ENCODE results near the gene DBF4.

The DBF4 gene

DNA sequence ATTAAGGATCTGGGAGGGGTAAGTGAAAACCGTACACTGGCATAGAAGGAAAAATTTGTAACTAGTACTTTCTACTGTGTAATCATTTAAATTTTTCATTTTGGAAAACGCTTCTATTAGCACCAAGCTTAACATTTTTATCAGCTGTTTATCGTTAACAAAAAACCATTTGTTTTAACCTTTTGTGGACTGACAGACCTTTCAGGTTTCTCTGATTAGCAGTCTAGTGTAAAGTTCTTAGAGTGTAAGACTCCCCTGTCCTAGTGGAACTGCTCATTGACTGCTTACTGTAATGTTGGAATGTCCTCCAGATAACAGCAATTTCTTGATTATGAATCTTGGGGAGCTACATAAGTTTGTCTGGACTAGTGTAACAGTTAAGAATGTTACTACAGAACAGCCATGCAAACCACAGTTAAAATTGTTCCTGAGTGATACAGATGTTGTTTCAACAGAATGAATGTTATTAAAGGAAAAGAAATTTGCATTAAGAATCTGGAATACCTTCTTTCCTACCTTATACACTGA, 2.0 kb downstream of the DBF4 start:
- no peak for TF ChIP-seq EZH2phosphoT487 (IDR thresholded peaks at IDR 0.05; ENCODE audit: borderline replicate concordance, low read length)
- TF ChIP-seq CTCF (IDR thresholded peaks at IDR 0.05; ENCODE audit: low read depth, low read length, poor library complexity, severe bottlenecking) = no peak
- Histone ChIP-seq H4K20me1 (ENCODE audit: control insufficient read depth, insufficient read depth, low read depth, low read length) (peaks cover 25% of the 10 kb centered on the region), H3K27me3 (ENCODE audit: control insufficient read depth, low read length) (no peaks in the 10 kb centered on the region), H3K9me3 (ENCODE audit: control insufficient read depth, insufficient read depth, low read length) (no peaks in the 10 kb centered on the region), H3F3A (ENCODE audit: control insufficient read depth, insufficient read depth) (peaks cover 13% of the 10 kb centered on the region; the same call in 1 of the 2 replicates), H3K79me2 (ENCODE audit: control insufficient read depth, low read length) (peaks cover 96% of the 10 kb centered on the region), H3K4me2 (ENCODE audit: low read length) (peak overlapping the region; percentile 84), H3K9me2 (replicated peaks; ENCODE audit: control insufficient read depth, low read length) (no peaks in the 10 kb centered on the region), H3K27ac (ENCODE audit: low read depth, low read length) (no peak overlapping the region), H3K4me3 (ENCODE audit: low read length) (peak overlapping the region; percentile 89), H3K36me3 (ENCODE audit: control insufficient read depth, low read length) (peaks cover 69% of the 10 kb centered on the region), H3K4me1 (ENCODE audit: control insufficient read depth, low read length) (peaks cover 61% of the 10 kb centered on the region)

DNA sequence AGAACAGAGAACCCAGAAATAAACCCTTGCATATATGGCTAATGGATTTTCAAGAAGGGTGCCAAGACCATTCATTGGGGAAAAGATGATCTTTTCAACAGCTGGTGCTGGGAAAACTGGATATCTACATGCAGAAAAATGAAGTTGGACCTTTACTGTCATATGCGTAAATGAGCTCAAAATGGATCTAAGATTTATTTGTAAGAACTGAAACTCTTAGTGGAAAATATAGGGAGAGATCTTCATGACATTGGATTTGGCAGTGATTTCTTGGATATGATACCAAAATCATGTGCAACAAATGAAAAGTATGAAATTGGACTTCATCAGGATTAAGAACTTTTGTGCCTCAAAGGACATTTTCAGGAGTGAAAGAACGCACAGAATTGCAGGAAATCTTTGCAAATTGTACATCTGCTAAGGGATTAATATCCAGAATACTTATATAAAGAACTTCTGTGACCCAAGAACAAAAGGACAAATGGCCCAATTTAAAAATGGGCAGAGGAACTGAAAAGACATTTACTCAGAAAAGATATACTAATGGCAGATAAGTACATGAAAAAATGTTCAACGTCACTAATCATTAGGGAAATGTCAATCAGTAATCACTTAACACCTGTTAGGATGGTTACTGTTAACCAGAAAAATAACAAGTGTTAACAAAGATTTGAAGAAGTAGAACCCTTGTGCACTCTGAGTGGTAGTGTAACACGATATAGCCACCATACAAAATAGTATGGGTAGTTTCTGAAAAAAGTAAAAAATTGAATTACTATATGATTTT, 6.1 kb downstream of the DBF4 start:
- peaks cover 97% of the 10 kb centered on the region for H3K36me3 ChIP-seq (ENCODE audit: control insufficient read depth, low read length)

DNA sequence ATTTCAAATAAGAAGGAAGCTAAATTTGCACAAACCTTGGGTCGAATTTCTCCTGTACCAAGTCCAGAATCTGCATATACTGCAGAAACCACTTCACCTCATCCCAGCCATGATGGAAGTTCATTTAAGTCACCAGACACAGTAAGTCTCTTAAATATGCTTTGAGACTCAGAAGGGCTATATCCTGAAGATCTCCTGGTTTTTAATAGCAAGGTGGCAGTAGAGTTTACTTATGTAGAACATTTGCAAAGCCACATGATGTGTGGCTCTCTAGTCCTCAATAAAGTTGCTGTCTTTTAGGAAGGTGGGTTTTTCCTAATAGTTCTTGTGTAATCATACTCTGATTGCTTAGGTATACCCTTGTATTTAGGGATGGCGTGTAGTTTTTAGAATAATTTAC, 8.7 kb downstream of the DBF4 start:
- Histone ChIP-seq H3K36me3 (ENCODE audit: control insufficient read depth, low read length) (peaks cover 99% of the 10 kb centered on the region), H3F3A (ENCODE audit: control insufficient read depth, insufficient read depth) (peaks cover 29% of the 10 kb centered on the region), H3K4me3 (ENCODE audit: low read length) (no peak overlapping the region), H3K4me2 (ENCODE audit: low read length) (no peak overlapping the region), H4K20me1 (ENCODE audit: control insufficient read depth, insufficient read depth, low read depth, low read length) (peaks cover 28% of the 10 kb centered on the region), H3K27me3 (ENCODE audit: control insufficient read depth, low read length) (no peaks in the 10 kb centered on the region), H3K9me3 (ENCODE audit: control insufficient read depth, insufficient read depth, low read length) (no peaks in the 10 kb centered on the region), H3K9me2 (replicated peaks; ENCODE audit: control insufficient read depth, low read length) (no peaks in the 10 kb centered on the region), H3K79me2 (ENCODE audit: control insufficient read depth, low read length) (peaks cover 95% of the 10 kb centered on the region), H3K27ac (ENCODE audit: low read depth, low read length) (no peak overlapping the region), H3K4me1 (ENCODE audit: control insufficient read depth, low read length) (peaks cover 25% of the 10 kb centered on the region)
- TF ChIP-seq CTCF (IDR thresholded peaks at IDR 0.05; ENCODE audit: low read depth, low read length, poor library complexity, severe bottlenecking) = no peak
- no peak for TF ChIP-seq EZH2phosphoT487 (IDR thresholded peaks at IDR 0.05; ENCODE audit: borderline replicate concordance, low read length)

More for the DNA sequence above, 6.1 kb downstream of the DBF4 start:
- peaks cover 27% of the 10 kb centered on the region for H4K20me1 ChIP-seq (ENCODE audit: control insufficient read depth, insufficient read depth, low read depth, low read length)
- TF ChIP-seq CTCF (IDR thresholded peaks at IDR 0.05; ENCODE audit: low read depth, low read length, poor library complexity, severe bottlenecking) = no peak
- TF ChIP-seq EZH2phosphoT487 (IDR thresholded peaks at IDR 0.05; ENCODE audit: borderline replicate concordance, low read length) = no peak
- no peak overlapping the region for H3K4me3 ChIP-seq (ENCODE audit: low read length)
- H3K27me3 ChIP-seq (ENCODE audit: control insufficient read depth, low read length) = no peaks in the 10 kb centered on the region
- peaks cover 95% of the 10 kb centered on the region for H3K79me2 ChIP-seq (ENCODE audit: control insufficient read depth, low read length)
- no peak overlapping the region for H3K27ac ChIP-seq (ENCODE audit: low read depth, low read length)
- peaks cover 29% of the 10 kb centered on the region for H3F3A ChIP-seq (ENCODE audit: control insufficient read depth, insufficient read depth)
- H3K4me1 ChIP-seq (ENCODE audit: control insufficient read depth, low read length) = peaks cover 46% of the 10 kb centered on the region
- H3K4me2 ChIP-seq (ENCODE audit: low read length) = peak overlapping the region; percentile 12
- H3K9me3 ChIP-seq (ENCODE audit: control insufficient read depth, insufficient read depth, low read length) = no peaks in the 10 kb centered on the region
- H3K9me2 ChIP-seq (replicated peaks; ENCODE audit: control insufficient read depth, low read length) = no peaks in the 10 kb centered on the region

Measured in DOHH2 (cell line).